ENCODE measurements around the gene LRRC25.
A peak's percentile ranks its signal among the peaks of the same experiment; 100 is the strongest.

Gene LRRC25

GRCh38 chr19:18397242-18398202, at the start of gene LRRC25:
Gene LRRC25, minus strand, starts transcription at chr19:18397622. Its CDS starts 659 bp downstream, at chr19:18396963.
- no peak for DNase-seq (ENCODE audit: extremely low read depth, insufficient read length)
- TF ChIP-seq, protein P1, sequence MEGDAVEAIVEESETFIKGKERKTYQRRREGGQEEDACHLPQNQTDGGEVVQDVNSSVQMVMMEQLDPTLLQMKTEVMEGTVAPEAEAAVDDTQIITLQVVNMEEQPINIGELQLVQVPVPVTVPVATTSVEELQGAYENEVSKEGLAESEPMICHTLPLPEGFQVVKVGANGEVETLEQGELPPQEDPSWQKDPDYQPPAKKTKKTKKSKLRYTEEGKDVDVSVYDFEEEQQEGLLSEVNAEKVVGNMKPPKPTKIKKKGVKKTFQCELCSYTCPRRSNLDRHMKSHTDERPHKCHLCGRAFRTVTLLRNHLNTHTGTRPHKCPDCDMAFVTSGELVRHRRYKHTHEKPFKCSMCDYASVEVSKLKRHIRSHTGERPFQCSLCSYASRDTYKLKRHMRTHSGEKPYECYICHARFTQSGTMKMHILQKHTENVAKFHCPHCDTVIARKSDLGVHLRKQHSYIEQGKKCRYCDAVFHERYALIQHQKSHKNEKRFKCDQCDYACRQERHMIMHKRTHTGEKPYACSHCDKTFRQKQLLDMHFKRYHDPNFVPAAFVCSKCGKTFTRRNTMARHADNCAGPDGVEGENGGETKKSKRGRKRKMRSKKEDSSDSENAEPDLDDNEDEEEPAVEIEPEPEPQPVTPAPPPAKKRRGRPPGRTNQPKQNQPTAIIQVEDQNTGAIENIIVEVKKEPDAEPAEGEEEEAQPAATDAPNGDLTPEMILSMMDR (IDR thresholded peaks at IDR 0.05; ENCODE audit: insufficient read depth, low read length, poor library complexity, severe bottlenecking): no peak
- Histone ChIP-seq H3K4me3 (replicated peaks; ENCODE audit: low read depth, low read length) (peak within 1 kb of the TSS; percentile 53), H3K27me3 (replicated peaks; ENCODE audit: control insufficient read depth, insufficient read depth, low read length) (no peaks in the 10 kb centered on the region), H3K36me3 (ENCODE audit: control insufficient read depth, insufficient read depth, low read length) (no peaks in the 10 kb centered on the region)

DNA sequence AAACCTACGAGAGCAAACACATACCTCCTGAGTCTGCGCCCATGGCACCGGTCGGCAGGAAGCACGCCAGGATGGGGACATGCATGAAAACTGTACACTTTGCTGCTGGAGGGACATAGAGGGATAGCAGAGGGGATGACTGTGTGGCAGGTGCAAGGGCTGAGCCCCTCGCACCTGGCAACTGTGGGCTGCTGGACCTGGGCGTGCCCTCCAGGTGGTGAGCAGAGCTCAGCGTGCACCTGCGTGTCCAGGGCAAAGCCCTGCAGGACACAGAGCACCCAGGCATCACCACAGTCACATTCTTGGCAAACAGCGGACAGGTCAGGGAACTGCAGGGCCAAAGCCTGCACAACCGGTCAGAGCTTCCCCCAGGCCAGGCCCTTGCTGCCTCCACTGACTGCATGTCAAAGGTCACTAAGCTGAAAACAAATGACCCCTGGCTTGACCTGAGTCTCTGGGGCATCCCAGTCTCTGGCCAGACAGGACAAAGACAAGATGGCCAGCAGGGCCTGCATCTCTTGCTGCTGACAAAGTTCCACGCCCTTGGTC, 49.5 kb upstream of the LRRC25 start:
- no peaks in the 10 kb centered on the region for H3K27me3 ChIP-seq (replicated peaks; ENCODE audit: control insufficient read depth, insufficient read depth, low read length)
- H3K36me3 ChIP-seq (ENCODE audit: control insufficient read depth, insufficient read depth, low read length): peaks cover 62% of the 10 kb centered on the region
- DNase-seq (ENCODE audit: extremely low read depth, insufficient read length): no peak
- TF ChIP-seq, protein P1 (IDR thresholded peaks at IDR 0.05; ENCODE audit: insufficient read depth, low read length, poor library complexity, severe bottlenecking): no peak
- H3K4me3 ChIP-seq (replicated peaks; ENCODE audit: low read depth, low read length): no peak overlapping the region

GRCh38 chr19:18446145-18446810, 48.9 kb upstream of the LRRC25 start:
- Histone ChIP-seq H3K36me3 (ENCODE audit: control insufficient read depth, insufficient read depth, low read length) (peaks cover 57% of the 10 kb centered on the region), H3K4me3 (replicated peaks; ENCODE audit: low read depth, low read length) (no peak overlapping the region), H3K27me3 (replicated peaks; ENCODE audit: control insufficient read depth, insufficient read depth, low read length) (no peaks in the 10 kb centered on the region)
- TF ChIP-seq, protein P1 (IDR thresholded peaks at IDR 0.05; ENCODE audit: insufficient read depth, low read length, poor library complexity, severe bottlenecking): no peak
- DNase-seq (ENCODE audit: extremely low read depth, insufficient read length): no peak

DNA sequence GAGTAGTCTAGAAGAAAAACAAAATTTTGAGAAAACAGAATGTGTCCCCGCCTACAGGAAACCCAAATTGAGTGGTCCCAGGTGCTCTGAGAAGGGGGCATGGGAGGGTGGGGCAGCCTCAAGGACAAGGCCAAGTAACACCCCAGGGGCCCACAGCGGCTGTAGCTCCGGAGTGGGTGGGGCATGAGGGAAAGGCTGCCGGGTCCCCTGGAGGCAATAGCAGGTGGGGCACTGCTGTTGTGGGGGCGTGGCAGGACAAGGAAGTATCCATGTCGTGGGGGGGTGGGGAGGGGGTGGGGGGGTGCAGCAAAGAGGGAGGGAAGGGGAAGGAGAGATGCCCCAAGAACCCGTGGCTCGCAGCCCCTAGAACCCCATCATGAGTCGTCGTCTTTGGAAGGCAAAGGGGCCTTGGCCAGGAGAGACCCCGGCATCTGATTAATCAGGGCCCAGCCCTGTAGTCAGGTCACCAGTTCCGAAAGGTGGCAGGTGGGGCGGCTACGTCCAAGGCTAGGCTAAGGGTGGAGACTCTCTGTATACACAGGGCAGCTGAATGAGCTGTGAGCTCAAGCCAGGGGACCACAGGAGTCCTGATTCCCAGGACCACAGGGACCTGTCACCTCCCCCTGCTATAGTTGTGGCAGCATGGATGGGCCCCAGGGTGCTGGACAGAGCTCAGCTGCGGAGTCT, 48.0 kb upstream of the LRRC25 start:
- H3K4me3 ChIP-seq (replicated peaks; ENCODE audit: low read depth, low read length): no peak overlapping the region
- H3K36me3 ChIP-seq (ENCODE audit: control insufficient read depth, insufficient read depth, low read length): peaks cover 52% of the 10 kb centered on the region
- no peak for DNase-seq (ENCODE audit: extremely low read depth, insufficient read length)
- TF ChIP-seq, protein P1 (IDR thresholded peaks at IDR 0.05; ENCODE audit: insufficient read depth, low read length, poor library complexity, severe bottlenecking): no peak
- H3K27me3 ChIP-seq (replicated peaks; ENCODE audit: control insufficient read depth, insufficient read depth, low read length): no peaks in the 10 kb centered on the region

- TF ChIP-seq, protein P1 (IDR thresholded peaks at IDR 0.05; ENCODE audit: insufficient read depth, low read length, poor library complexity, severe bottlenecking): no peak
- no peak for DNase-seq (ENCODE audit: extremely low read depth, insufficient read length)
- peaks cover 43% of the 10 kb centered on the region for H3K36me3 ChIP-seq (ENCODE audit: control insufficient read depth, insufficient read depth, low read length)
- no peaks in the 10 kb centered on the region for H3K27me3 ChIP-seq (replicated peaks; ENCODE audit: control insufficient read depth, insufficient read depth, low read length)
- no peak overlapping the region for H3K4me3 ChIP-seq (replicated peaks; ENCODE audit: low read depth, low read length)
Measured at GRCh38 chr19:18444513-18444912, 47.1 kb upstream of the LRRC25 start.
